ENCODE data around the gene KDR. TPM values are rescaled to one million over a fixed set of nuclear protein-coding genes. Genes with fewer than 3 reads are reported as not detected.

The KDR gene
- total and polyA plus RNA-seq, 4 donors: 6.1 to 39.1 (median 24.6) TPM

DNA sequence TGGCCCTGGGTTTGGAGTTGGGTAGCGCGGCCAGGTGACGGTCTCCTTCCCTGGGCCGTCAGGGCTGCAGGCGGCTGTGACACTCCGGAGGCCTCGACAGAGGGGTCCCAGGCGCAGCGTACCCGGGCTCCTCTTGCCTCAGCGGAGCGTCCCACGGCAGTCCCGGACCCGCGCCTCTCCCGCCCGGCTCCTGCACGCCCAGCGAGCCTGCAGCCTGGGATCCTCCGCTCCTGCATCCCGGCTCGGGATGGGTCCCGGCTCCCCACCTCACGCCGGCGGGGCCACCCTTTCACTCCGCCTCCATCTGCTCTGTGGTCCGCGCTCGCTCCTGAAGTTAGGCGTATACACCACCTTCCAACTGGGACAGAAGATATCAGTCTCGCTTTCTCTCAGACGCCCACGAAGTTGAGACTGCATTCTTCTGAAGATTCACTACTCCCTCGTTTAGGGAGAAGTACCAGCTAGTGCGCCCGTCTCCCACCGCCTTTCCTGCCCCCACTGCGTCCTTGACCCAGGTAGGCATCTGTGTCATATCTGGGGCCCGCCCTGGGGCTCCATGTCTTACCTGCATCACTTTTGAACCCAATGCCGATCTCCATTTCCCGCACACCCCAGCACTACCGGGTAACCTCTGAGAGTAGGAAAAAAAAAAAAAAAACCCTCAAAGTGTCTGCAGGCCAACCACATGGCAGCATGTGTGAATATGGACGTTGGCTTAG is 32.3 kb upstream of the KDR start:
- H3K4me1 ChIP-seq (ENCODE audit: control insufficient read depth in 4 of 4, insufficient read depth in 4 of 4, low read length in 3 of 4): no peaks in the 10 kb centered on the region
- no peak overlapping the region for H3K9ac ChIP-seq (ENCODE audit: low read depth in 1 of 2, low read length in 2 of 2)
- H3K4me3 ChIP-seq (ENCODE audit: low read depth in 1 of 3, low read length in 3 of 3): no peak overlapping the region
- no peaks in the 10 kb centered on the region for H3K36me3 ChIP-seq (ENCODE audit: control insufficient read depth in 4 of 4, insufficient read depth in 3 of 4, low read depth in 1 of 4, low read length in 3 of 4)
- peaks cover 0 to 6% (median 0%) of the 10 kb centered on the region in 4 donors for H3K27me3 ChIP-seq (ENCODE audit: control insufficient read depth in 4 of 4, insufficient read depth in 4 of 4, low read length in 3 of 4)
- DNase-seq (ENCODE audit: low spot score): no peak
- TF ChIP-seq RXRA (IDR thresholded peaks at IDR 0.05): no peak
- no peaks in the 10 kb centered on the region for H3K9me3 ChIP-seq (ENCODE audit: control insufficient read depth in 4 of 4, low read length in 3 of 4)
- 27% methylated on average over 45 of the region's 45 CpGs for WGBS
- H3K27ac ChIP-seq (ENCODE audit: low read depth in 1 of 2, low read length in 2 of 2): no peak overlapping the region

DNA sequence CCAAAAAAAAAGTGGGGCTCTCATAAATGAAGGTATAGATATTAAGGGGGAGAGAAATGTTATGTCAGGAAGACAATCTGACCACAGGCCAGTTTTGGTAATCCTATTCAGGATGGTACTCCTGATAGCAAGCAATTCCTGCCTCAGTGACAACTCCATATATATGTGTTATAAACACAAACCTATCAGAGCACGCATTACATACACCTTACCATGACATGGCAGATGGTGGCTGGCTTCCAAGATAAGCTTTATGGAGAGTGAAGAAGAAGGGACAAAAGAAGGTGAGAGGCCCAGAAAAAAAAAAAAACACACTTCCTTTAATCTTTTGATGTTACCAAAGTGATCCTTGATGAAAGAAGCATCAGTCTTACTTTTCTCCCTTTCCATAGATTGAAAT is 29.5 kb upstream of the KDR start:
- WGBS: 92% methylated on average over 1 of the region's 1 CpG
- H3K9ac ChIP-seq (ENCODE audit: low read depth in 1 of 2, low read length in 2 of 2): no peak overlapping the region
- H3K27me3 ChIP-seq (ENCODE audit: control insufficient read depth in 4 of 4, insufficient read depth in 4 of 4, low read length in 3 of 4): peaks cover 0 to 6% (median 0%) of the 10 kb centered on the region in 4 donors
- no peaks in the 10 kb centered on the region for H3K9me3 ChIP-seq (ENCODE audit: control insufficient read depth in 4 of 4, low read length in 3 of 4)
- no peak for TF ChIP-seq RAD21 (IDR thresholded peaks at IDR 0.05)
- TF ChIP-seq, protein P1, sequence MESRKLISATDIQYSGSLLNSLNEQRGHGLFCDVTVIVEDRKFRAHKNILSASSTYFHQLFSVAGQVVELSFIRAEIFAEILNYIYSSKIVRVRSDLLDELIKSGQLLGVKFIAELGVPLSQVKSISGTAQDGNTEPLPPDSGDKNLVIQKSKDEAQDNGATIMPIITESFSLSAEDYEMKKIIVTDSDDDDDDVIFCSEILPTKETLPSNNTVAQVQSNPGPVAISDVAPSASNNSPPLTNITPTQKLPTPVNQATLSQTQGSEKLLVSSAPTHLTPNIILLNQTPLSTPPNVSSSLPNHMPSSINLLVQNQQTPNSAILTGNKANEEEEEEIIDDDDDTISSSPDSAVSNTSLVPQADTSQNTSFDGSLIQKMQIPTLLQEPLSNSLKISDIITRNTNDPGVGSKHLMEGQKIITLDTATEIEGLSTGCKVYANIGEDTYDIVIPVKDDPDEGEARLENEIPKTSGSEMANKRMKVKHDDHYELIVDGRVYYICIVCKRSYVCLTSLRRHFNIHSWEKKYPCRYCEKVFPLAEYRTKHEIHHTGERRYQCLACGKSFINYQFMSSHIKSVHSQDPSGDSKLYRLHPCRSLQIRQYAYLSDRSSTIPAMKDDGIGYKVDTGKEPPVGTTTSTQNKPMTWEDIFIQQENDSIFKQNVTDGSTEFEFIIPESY (IDR thresholded peaks at IDR 0.05): no peak
- TF ChIP-seq, protein P2, sequence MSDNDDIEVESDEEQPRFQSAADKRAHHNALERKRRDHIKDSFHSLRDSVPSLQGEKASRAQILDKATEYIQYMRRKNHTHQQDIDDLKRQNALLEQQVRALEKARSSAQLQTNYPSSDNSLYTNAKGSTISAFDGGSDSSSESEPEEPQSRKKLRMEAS (IDR thresholded peaks at IDR 0.05): no peak
- TF ChIP-seq, protein P3, sequence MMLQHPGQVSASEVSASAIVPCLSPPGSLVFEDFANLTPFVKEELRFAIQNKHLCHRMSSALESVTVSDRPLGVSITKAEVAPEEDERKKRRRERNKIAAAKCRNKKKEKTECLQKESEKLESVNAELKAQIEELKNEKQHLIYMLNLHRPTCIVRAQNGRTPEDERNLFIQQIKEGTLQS (IDR thresholded peaks at IDR 0.05): no peak
- no peak for TF ChIP-seq JUND (IDR thresholded peaks at IDR 0.05)
- no peak for TF ChIP-seq GABPA (IDR thresholded peaks at IDR 0.05 in 1 of 2, conservative IDR thresholded peaks at IDR 0.05 in 1 of 2)
- TF ChIP-seq, protein P4, sequence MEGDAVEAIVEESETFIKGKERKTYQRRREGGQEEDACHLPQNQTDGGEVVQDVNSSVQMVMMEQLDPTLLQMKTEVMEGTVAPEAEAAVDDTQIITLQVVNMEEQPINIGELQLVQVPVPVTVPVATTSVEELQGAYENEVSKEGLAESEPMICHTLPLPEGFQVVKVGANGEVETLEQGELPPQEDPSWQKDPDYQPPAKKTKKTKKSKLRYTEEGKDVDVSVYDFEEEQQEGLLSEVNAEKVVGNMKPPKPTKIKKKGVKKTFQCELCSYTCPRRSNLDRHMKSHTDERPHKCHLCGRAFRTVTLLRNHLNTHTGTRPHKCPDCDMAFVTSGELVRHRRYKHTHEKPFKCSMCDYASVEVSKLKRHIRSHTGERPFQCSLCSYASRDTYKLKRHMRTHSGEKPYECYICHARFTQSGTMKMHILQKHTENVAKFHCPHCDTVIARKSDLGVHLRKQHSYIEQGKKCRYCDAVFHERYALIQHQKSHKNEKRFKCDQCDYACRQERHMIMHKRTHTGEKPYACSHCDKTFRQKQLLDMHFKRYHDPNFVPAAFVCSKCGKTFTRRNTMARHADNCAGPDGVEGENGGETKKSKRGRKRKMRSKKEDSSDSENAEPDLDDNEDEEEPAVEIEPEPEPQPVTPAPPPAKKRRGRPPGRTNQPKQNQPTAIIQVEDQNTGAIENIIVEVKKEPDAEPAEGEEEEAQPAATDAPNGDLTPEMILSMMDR (IDR thresholded peaks at IDR 0.05; ENCODE audit: low read depth, low read length, missing input control): no peak
- no peak for TF ChIP-seq RXRA (IDR thresholded peaks at IDR 0.05)
- TF ChIP-seq NR2F2 (IDR thresholded peaks at IDR 0.05): no peak
- no peak for TF ChIP-seq FOXA1 (IDR thresholded peaks at IDR 0.05)
- no peak for TF ChIP-seq HNF4A (conservative IDR thresholded peaks at IDR 0.05)
- TF ChIP-seq EGR1 (IDR thresholded peaks at IDR 0.05; ENCODE audit: low read depth in 2 of 2): no peak
- TF ChIP-seq HNF4G (IDR thresholded peaks at IDR 0.05): no peak
- TF ChIP-seq TAF1 (conservative IDR thresholded peaks at IDR 0.05): no peak
- H3K4me3 ChIP-seq (ENCODE audit: low read depth in 1 of 3, low read length in 3 of 3): no peak overlapping the region
- no peak for DNase-seq (ENCODE audit: low spot score)
- H3K27ac ChIP-seq (ENCODE audit: low read depth in 1 of 2, low read length in 2 of 2): no peak overlapping the region
- no peaks in the 10 kb centered on the region for H3K4me1 ChIP-seq (ENCODE audit: control insufficient read depth in 4 of 4, insufficient read depth in 4 of 4, low read length in 3 of 4)
- H3K36me3 ChIP-seq (ENCODE audit: control insufficient read depth in 4 of 4, insufficient read depth in 3 of 4, low read depth in 1 of 4, low read length in 3 of 4): no peaks in the 10 kb centered on the region
